ENCODE data around the gene AEBP2. TPM values are rescaled to one million over a fixed set of nuclear protein-coding genes. Genes with fewer than 3 reads are reported as not detected.

The AEBP2 gene
- total RNA-seq, 4 donors from 2014 or later, result 9.2 to 22.2 (median 13.2) TPM

DNA sequence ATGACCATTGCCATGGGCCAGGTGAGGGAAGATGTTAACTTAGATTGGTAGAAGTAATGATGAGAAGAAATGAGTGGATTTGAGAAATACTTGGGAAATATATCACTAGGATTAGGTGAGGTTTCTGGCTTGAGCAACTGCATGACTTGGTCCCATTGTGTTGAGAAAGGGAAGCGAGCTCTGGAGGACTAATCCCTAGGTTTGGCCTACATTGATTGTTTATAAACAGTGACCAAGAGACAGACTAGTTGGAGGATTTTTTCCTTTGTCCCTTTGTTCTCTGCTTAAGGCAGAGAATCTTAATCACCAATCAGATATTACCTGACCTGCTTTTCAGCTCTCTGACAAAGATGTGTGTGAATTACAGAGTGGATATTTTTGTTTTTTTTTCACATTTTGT, 100.5 kb downstream of the AEBP2 start:
- Histone ChIP-seq H3K27me3 (no peaks in the 10 kb centered on the region), H3K4me3 (no peak overlapping the region), H3K9me3 (no peaks in the 10 kb centered on the region), H3K36me3 (no peaks in the 10 kb centered on the region), H3K4me1 (no peaks in the 10 kb centered on the region), H3K27ac (no peak overlapping the region)
- intact Hi-C loops (cut with DNase I; ENCODE audit: low total_unique reads), result no loop called here
- in situ Hi-C loops (cut with MboI; ENCODE audit: low sequenced_read_pairs in 4 of 4), result no loop called here
- DNase-seq, result no peak
- ATAC-seq, result no peak
- no peak for TF ChIP-seq POLR2A (IDR thresholded peaks at IDR 0.05)

DNA sequence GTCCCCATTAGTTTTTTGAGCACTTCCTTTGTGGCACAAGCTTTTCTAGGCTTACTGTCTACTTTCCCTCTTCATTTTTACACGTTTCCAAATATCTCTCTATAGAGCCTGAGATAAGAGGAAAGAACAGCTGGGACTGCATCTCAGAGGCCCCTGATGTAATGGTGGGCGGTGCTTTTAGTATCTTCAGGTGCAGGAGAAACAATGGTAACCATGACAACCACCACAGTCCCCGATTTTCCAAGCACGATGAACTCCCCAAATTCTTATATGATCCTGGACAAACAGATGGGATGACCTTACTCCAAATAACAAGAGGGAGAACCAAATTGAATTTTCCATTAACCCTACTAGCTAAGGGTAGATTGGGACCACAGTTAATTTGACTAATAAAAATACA, 103.3 kb downstream of the AEBP2 start:
- DNase-seq, result no peak
- H3K27ac ChIP-seq, result no peak overlapping the region
- no peaks in the 10 kb centered on the region for H3K36me3 ChIP-seq
- no peak for ATAC-seq
- no peaks in the 10 kb centered on the region for H3K9me3 ChIP-seq
- no peaks in the 10 kb centered on the region for H3K27me3 ChIP-seq
- H3K4me3 ChIP-seq, result no peak overlapping the region
- H3K4me1 ChIP-seq, result peaks cover 17 to 18% of the 10 kb centered on the region in 2 donors
- TF ChIP-seq, protein P1, sequence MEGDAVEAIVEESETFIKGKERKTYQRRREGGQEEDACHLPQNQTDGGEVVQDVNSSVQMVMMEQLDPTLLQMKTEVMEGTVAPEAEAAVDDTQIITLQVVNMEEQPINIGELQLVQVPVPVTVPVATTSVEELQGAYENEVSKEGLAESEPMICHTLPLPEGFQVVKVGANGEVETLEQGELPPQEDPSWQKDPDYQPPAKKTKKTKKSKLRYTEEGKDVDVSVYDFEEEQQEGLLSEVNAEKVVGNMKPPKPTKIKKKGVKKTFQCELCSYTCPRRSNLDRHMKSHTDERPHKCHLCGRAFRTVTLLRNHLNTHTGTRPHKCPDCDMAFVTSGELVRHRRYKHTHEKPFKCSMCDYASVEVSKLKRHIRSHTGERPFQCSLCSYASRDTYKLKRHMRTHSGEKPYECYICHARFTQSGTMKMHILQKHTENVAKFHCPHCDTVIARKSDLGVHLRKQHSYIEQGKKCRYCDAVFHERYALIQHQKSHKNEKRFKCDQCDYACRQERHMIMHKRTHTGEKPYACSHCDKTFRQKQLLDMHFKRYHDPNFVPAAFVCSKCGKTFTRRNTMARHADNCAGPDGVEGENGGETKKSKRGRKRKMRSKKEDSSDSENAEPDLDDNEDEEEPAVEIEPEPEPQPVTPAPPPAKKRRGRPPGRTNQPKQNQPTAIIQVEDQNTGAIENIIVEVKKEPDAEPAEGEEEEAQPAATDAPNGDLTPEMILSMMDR (IDR thresholded peaks at IDR 0.05 in 4 of 5, conservative IDR thresholded peaks at IDR 0.05 in 1 of 5), result no peak
- intact Hi-C loops (cut with DNase I; ENCODE audit: low total_unique reads), result no loop called here
- in situ Hi-C loops (cut with MboI; ENCODE audit: low sequenced_read_pairs in 4 of 4), result no loop called here

DNA sequence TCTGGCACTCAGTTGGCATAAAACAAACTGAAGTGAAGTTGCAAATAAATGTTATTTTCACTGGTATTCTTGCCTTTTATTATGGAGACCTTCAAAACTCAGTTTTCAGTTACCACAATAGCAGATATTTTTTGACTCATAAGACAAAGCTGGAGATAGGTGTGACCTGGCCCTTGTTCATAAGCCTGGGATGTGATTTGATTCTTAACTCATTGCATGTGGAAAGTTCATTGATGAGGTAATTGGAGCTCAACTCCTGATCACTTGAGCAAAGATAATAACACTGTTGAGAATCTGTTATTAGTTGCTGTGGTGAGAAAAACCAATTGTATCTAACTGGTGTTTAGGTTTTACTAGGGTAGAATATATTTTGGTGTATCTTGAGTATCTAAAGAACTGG, 105.1 kb downstream of the AEBP2 start:
- peaks cover 18 to 20% of the 10 kb centered on the region in 2 donors for H3K4me1 ChIP-seq
- no peaks in the 10 kb centered on the region for H3K9me3 ChIP-seq
- no peaks in the 10 kb centered on the region for H3K27me3 ChIP-seq
- in situ Hi-C loops (cut with MboI; ENCODE audit: low sequenced_read_pairs in 4 of 4) (no loop called here), intact Hi-C loops (cut with DNase I; ENCODE audit: low total_unique reads) (no loop called here)
- no peak overlapping the region for H3K27ac ChIP-seq
- ATAC-seq (no peak), DNase-seq (no peak)
- TF ChIP-seq POLR2A (IDR thresholded peaks at IDR 0.05), result no peak
- TF ChIP-seq, protein P1 (IDR thresholded peaks at IDR 0.05 in 4 of 5, conservative IDR thresholded peaks at IDR 0.05 in 1 of 5), result no peak
- H3K36me3 ChIP-seq, result no peaks in the 10 kb centered on the region
- no peak overlapping the region for H3K4me3 ChIP-seq

DNA sequence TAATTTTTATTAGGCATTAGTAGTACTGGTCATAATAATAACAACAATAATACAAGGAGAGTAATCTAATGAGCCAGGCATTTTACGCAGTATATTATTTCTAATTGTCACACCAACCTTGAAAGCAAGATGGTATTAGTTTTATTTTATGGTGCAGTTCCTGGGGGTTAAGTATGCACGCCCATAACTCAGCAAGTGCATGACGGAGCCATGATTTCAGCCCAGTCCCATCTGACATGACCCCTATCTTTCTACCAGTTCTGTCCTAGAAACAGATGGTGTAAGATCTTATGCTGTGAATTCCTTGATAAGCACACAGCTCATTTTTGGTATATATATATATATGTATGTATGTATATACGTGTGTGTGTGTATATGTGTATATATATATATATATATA, 106.0 kb downstream of the AEBP2 start:
- in situ Hi-C loops (cut with MboI; ENCODE audit: low sequenced_read_pairs in 4 of 4) (no loop called here), intact Hi-C loops (cut with DNase I; ENCODE audit: low total_unique reads) (no loop called here)
- ATAC-seq (no peak), DNase-seq (no peak)
- TF ChIP-seq POLR2A (IDR thresholded peaks at IDR 0.05), result no peak
- TF ChIP-seq, protein P1 (IDR thresholded peaks at IDR 0.05 in 4 of 5, conservative IDR thresholded peaks at IDR 0.05 in 1 of 5), result no peak
- peaks cover 18 to 20% of the 10 kb centered on the region in 2 donors for H3K4me1 ChIP-seq
- no peaks in the 10 kb centered on the region for H3K36me3 ChIP-seq
- H3K27me3 ChIP-seq, result no peaks in the 10 kb centered on the region
- peak overlapping the region in 1 of 4 donors; percentile 50 for H3K27ac ChIP-seq
- H3K4me3 ChIP-seq, result no peak overlapping the region
- no peaks in the 10 kb centered on the region for H3K9me3 ChIP-seq

DNA sequence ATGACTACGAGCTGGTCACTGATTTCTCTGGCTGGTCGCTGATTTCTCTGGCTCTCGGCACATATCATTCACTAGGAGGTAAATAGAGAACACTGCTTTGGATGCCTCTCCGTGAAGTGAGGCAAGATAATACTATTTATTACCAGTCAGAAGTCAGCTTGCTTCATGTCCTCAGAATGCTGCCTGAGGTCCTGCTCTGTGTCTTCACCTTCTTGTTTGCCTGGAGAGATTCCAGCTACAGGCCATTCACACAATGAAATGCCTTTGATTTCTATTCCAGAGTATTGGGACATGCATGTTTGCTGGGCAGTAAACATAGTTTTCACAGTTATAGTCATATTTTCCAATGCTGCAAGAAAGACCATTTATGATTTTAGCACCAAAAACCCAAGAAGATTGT, 106.7 kb downstream of the AEBP2 start:
- ATAC-seq (peak; percentile 94 to 97), DNase-seq (peak; percentile 43 to 61)
- H3K36me3 ChIP-seq, result no peaks in the 10 kb centered on the region
- in situ Hi-C loops (cut with MboI; ENCODE audit: low sequenced_read_pairs in 4 of 4) (no loop called here), intact Hi-C loops (cut with DNase I; ENCODE audit: low total_unique reads) (loop anchor here (2.0 kb wide), 1 partner anchor 105 kb away; no protein-coding TSS in a partner anchor)
- H3K27me3 ChIP-seq, result no peaks in the 10 kb centered on the region
- peaks cover 18 to 20% of the 10 kb centered on the region in 2 donors for H3K4me1 ChIP-seq
- peak overlapping the region in 1 of 4 donors; percentile 29 for H3K4me3 ChIP-seq
- H3K27ac ChIP-seq, result peak overlapping the region in 2 of 4 donors; percentile 45 to 50
- TF ChIP-seq, protein P1 (IDR thresholded peaks at IDR 0.05 in 4 of 5, conservative IDR thresholded peaks at IDR 0.05 in 1 of 5), result no peak
- TF ChIP-seq POLR2A (IDR thresholded peaks at IDR 0.05), result no peak
- H3K9me3 ChIP-seq, result no peaks in the 10 kb centered on the region

Measured in gastrocnemius medialis (tissue), 4 donors.